HG03097 (cell line): ENCODE data around the gene SOX18.
A peak's percentile ranks its signal among the peaks of the same experiment; 100 is the strongest.

ENCODE experiments used
- ATAC-seq: cut with Tn5 transposase; IDR thresholded peaks from one replicate; pipeline ENCODE4 v1.9.1; 2021; ENCODE audit not compliant: unreplicated experiment, low FRiP score

SOX18 gene

DNA sequence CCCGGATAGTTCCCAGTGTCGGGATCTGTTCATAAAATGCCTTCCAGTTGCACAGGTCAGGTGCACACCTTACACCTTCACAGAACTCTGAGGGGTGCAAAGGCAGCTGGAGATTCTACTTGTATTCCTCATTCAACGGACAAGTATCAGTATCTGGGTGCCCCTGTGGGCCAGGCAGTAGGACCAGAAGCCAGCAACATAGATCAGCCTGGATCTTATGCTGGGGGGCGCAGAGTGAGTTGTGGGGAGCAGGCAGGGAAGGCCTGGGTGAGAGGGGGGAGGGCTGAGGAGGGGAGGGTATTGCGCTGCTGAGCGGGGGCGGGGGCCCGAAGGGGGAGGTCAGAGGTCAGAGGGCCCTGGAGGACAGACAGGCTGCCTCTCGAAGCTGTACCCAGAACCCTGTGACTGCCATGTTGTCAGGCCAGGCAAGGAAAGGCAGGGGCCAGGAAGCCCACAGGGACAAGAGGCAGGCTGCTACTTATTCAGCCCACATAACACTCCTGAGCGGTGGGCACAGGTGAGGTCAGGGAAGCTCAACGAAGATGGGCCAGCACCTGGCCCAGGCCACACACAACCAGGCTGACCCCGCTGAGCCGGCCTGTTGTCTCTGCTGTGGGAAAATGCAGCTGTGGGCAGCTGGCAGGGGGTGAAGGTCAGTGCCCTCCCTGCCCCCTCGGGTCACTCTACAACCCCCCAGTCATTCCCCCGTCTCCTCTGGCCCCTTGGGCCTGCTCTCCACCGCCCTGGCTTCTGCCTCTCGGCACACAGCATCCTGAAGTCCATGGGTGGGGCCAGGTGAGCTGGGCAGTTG is 31.6 kb upstream of the SOX18 start:
- no peak for ATAC-seq

DNA sequence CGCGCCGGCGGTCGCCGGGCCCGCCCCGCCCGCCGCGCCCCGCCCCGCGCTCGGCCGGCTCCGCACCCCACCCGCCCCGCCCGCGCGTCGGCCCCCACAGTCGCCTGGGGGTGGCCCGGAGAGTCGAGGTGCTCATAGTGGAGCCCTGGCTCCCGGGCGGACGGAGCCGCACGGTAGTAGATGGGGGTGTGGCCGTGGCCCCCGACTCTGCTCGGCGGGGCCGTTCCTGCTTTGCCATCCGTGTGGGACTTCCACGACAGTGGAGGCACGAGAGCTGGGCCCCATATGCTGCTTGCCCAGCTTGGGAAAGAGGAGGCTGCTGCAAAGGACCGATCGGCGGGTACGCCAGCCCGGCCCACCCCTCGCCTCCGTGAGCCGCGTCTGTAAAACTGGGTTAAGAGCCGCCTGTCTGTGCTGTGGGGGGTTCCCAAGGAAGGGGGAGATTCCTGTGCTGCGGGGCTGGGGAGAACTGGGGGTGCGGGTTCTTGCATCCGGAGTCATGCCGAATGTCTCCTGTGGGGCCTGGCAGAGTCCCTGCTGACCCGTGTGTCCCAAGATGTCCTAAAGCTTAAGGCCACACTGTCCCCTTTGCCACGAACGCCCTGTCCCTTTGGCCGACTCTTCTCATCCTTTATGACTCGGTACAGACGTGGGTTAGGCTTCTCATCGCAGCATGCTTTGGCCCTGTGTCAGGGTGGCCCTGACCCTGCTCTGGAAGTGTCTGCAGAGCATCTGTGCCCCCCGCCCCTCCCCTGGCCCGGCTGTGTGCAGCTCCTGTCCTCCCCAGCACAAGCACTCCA is 30.8 kb upstream of the SOX18 start, which contains the start of gene OPRL1:
Gene OPRL1, plus strand, starts transcription at position 70 of the 800 bp plus-strand sequence. CDS start 12,639 bp downstream, outside the sequence.
- no peak for ATAC-seq

DNA sequence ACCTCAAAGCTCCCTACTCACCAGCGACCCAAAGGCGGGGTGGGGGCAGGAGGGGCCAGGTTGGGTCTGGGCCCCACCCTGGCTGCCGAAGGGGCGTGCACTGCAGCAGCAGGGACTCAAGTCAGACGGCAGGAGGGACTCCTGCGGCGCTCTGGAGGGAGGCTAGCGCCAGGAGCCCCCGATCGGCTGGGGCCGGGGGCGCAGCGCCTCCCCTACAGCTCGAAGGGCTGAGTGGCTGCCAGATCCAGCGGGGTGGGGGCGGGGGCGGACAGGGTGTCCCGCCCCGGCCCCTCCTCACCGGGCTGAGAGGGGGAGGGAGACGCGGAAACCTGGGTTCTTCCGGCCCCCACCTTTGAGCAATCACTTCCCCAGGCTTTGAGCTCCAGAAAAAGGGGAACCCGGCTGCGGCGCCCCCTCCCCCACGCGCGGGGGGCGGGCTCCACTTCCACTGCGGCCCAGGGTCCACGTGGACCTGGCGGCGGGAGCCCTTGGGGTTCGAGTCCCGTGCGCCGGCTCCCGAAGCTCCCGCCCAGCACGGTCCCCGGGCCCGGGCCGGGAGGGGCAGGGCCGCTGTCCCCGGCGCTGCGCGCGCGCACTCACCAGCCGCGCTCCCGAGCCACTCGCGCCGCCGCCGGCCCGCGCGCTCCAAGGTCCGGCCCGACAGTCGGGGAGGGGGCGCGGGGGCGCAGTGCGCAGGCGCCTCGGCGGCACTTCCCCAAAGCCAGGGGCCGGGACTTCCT is 30.0 kb upstream of the SOX18 start, which contains the start of gene RGS19:
Gene RGS19, minus strand, starts transcription at position 246 of the 740 bp plus-strand sequence. CDS start 2,632 bp downstream, outside the sequence.
- ATAC-seq: peak; percentile 29

DNA sequence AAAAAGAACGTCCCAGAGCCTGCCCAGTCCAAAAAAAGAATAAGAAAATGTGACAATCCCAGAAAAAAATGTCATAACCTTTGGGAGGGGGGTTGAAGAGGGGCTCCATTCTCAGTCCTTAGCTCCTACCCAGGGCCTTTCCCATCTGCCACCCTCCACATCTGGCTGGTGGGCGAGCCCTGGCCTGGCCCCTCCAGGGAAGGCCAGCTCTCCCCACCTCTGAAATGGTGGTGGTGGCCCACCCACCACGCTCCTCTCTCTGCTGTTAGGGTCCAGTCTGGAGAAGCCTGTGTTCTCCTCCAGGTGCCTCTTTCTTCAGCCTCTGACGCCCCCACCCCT is 29.5 kb upstream of the SOX18 start:
- ATAC-seq: no peak

DNA sequence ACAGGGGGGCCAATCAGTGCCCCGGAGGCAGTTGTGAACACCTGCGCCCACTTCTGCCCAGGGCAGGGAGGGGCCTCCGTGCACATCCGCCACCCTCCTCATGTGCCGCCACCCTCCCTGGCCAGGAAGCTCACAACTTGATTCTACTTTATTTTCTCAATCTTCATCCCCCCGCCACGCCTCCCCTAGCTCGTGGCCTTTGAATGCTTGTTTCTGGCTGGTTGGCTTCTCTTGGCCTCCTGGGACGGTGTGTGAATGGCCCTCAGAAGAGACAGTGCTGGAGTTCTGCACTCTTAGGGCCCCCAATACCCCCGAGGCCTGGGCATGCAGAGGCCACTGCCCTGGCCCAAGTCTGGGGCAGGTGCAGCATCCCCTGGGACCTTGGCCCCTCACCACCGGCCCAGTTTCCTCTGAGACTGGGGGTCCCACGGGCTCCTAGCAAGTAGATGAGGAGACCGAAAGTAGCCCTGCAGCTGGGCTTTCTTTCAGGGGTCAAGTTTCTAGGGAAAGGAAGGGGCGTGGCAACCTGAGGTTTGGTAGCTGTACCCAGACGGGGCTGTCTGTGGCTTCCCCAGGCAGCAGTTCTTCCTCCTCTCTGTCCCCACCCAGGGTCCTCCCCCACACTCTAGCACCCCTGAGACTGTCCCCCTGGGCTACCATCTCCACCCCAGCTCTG is 28.6 kb upstream of the SOX18 start:
- ATAC-seq: no peak

DNA sequence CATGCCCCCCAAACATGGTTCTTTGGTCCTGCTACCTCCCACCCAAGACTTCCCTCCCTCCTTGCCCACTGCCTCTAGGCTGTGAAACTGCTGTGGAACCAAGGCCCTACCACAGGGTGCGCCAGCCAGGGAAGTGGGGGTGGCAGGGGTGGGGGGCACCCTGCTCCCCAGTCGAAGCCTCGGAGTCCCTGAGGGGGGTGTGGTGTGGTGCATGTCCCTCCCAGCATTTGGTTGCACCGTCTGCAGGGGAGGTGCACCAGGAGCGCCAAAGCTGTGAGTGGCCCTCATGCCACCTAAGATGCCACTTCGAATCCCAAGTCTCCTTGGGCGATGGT is 28.1 kb upstream of the SOX18 start:
- ATAC-seq: no peak

DNA sequence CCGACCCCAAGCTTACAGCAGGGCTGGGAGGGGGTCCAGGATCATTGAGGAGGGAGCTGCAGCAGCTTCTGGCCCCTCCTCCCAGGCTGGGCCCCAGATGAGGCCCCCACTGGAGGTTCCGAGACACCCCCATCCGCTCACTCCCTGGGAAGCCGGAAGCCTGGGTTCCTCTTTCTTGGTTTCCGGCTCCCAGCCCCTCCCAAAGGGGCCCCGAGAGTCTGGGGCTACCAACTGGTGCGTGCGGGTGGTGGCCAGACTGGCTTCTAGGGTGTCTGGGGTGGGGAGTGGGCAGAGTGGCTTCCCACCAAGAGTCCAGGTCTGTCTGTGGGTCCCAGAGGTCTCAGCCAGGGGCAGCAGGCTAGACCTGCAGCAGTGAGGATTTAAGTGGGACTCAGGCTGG is 27.7 kb upstream of the SOX18 start:
- no peak for ATAC-seq

DNA sequence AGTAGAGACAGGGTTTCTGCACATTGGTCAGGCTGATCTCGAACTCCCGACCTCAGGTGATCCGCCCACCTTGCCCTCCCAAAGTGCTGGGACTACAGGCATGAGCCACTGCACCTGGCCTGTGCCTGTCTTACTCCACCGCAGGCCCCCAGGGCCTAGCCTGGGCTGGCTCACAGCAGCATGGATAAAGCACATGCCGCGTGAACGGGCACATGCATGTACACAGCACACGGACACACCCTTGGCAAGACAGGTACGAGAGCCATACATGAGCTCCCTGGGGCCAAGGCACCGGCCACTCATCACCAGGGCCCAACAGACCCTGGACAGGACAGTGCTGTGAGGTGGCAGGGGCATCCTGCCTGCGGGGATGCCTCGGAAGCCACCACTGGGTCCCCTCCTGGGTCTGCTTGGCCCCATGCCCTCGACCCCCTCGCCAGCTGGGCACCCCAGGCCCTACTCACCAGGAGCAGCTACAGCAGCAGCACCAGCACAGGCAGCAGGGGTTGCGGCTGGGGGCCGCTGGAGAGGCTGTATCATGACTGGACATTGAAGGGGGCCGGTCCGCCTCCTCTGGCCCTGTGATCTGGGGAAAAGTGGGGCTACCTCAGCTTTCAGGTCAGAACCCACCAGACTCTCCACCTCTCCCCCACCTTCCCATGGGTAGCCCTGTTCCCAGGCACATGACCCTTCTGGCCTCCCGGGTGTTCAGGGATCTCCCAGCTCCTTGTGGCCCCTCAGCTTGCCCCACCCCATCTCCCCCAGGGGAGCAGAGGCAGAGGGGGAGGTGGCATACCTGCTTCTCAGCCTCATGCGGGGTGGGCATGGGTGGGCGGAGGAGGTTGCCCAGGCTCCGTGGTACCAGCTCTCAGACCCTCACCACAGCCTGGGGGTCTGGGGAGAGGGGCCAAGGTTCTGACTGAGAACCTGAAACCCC is 26.9 kb upstream of the SOX18 start:
- ATAC-seq: no peak

DNA sequence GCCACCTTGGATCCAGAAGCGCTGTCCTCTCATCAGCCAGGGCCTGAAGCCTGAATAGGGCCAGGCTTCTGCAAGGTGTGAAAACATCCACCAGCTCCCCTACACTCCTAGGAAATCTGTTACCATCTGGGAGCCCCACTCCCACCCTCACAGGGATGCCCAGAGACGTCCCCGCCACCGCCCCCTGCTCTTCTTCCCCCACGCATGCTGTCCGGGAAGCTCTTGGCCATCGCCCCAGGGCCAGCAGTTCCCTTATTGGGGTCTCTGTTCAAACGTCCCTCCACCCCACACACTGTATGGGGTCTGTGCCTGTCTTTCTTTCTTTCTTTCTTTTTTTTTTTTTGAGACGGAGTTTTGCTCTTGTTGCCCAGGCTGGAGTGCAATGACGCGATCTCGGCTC is 26.1 kb upstream of the SOX18 start:
- no peak for ATAC-seq

DNA sequence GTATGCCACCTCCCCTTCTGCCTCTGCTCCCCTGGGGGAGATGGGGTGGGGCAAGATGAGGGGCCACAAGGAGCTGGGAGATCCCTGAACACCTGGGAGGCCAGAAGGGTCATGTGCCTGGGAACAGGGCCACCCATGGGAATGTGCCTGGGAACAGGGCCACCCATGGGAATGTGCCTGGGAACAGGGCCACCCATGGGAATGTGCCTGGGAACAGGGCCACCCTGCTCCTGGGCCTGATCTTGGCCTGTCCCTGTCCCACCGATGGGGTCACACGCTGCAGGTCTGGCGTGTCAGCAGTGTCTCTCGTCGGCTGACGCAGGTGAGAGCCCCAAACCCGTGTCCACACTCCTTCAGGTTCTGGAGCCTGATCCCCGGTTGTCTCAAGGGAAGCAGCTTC is 25.5 kb upstream of the SOX18 start:
- ATAC-seq: no peak

DNA sequence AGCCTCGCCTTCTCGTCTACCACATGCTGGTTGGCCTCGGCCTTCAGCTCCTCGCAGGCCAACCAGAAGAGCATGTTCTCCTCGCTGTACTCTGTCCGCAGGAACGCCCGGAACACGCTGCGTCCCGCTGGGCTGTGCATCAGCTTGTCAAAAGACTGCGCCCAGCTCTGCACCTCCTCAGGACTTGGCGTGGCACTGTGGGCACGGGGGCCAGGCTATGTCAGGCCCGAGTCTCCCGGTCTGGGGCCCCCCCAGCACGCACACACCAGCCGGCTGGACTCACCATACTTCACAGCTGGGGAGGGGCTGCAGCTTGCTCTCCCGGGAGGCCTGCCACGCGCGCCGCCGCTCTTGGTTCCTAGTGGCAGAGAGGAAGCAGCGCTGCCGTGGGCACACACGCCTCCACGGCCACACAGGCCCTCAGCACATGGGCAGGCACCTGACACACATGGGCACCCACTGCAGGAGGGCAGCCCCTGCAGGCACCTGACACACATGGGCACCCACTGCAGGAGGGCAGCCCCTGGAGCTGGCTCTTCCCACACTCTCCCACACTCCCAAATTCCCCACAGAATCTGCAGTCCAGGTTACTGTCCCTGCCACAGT is 24.8 kb upstream of the SOX18 start:
- ATAC-seq: no peak

DNA sequence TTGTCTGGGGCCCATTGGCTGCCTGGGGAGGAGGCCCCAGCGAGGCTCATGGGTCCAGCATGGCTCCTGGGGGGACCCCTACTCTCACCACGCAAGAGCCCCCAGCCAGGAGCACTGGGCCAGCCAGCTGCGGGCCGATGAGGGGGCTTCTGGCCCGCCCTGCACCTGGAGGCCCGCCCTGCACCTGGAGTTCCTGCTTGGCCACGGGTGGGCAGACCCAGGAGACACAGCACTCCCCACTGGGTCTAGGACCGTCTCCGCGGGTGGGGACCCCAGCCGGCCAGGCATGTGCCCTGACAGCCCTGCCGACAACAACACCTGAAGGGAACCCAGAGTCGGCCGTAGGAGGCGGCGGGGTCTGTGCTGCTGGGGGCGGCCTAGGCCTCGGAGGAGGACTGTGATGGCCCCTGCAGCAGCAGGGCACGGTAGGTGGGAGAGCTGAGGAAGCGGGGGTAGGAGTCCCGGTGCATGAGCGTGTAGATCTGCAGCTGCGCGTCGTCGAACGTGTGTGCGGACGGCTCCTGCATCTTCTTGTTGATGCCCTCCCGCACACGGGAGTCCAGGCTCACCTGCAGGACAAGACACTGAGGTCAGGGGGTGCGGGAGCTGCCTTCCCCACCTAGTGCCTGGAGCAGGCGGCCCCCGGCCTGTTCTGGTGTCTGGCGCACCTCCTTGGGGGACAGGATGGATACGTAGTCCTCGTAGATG is 24.2 kb upstream of the SOX18 start:
- ATAC-seq: no peak

DNA sequence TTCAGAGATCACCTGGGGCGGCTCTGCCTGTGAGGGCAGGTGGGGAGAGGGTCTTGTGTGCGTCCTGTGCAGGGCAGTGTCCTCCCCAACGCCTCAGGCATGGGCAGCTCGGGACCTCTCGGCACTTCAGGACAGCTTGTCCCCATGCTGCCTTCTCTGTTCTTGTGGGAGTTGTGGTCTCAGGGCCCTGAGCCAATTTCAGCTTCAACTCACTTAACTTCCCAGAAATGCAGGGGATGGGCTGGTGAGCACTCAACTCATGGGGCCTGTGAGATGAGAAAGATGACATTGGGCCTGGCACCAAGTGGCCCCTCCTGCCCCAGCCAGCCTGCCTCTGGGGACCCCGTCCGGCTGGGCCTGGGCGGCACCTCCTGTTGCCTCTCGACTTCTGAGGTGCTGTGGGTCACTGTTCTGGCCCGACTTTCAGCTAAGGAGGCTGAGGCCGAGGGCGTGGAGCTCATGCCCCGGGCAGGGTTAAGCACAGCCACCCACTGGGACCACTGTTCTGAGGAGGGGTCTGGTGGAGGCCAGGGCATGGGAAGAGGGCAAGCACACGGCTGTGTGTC is 23.1 kb upstream of the SOX18 start:
- no peak for ATAC-seq

DNA sequence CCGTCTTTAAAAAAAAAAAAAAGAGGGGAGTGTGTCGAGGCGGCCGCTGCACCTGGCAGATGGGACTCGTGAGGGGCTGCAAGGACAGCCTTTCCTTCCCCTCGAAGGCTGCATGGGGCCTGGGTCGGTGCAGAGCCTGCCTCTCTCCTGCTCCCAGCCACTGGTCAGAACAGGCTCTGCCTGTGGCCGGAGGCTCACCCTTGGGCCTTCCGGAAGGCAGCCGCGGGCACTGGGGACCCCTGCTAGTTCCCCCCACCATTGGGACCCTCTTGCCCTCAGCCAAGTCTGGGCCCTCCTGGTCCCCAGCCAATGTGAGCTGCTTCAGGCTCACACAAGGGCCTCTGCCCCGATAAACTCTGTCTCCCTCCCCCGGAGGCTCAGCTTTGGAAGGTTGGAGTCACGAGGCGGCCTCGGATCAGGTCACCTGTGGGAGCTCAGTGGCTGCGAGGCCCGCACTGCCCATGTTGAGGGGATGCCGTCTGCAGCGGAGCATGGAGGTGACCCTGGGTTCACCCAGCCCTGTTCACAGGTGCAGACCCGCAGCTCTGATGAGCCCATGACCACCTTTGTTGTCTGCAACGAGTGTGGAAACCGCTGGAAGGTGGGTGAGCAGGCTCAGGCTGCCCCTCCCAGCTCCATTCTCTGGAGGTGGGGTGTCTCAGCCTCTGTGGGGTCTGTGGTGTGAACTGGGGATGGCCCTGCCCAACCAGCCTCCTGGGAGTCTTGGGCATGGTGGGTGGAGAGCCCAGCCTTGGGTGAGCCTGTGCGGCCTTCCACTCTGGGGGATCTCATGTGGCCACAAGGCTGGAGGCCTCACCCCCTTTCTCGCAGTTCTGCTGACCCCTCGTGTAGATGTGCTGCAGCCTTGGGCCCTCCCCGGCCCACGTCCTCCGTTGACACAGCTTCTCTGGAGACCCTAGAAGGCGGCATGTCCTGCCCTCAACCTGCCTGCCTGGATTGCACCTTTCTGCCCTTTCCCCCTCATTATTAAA is 22.2 kb upstream of the SOX18 start:
- no peak for ATAC-seq

DNA sequence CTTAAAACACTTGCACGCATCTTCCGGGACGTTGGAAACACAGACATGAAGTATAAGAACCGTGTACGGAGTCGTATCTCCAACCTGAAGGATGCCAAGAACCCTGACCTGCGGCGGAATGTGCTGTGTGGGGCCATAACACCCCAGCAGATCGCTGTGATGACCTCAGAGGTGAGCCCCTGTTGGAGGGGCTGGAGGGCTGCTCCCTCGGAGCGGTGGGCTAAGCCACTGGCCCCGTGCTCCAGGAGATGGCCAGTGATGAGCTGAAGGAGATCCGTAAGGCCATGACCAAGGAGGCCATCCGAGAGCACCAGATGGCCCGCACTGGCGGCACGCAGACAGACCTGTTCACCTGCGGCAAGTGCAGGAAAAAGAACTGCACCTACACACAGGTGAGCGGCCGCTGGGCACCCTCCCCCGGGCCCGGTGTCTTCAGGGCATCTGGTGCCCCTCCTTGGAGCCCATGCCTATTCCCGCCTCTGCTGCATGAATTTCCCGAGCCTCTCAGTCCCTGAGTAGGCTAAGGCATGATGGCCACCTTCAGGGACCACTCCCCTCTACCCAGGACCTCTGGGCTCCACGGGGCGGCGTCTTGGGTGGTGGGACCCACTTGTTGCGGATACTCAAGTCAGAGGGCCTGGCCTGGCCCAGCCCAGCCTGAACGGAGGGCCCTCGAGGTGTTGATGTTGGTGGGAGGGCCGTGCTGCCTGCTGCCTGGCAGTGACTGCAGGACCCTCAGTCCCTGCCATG is 21.0 kb upstream of the SOX18 start:
- no peak for ATAC-seq

DNA sequence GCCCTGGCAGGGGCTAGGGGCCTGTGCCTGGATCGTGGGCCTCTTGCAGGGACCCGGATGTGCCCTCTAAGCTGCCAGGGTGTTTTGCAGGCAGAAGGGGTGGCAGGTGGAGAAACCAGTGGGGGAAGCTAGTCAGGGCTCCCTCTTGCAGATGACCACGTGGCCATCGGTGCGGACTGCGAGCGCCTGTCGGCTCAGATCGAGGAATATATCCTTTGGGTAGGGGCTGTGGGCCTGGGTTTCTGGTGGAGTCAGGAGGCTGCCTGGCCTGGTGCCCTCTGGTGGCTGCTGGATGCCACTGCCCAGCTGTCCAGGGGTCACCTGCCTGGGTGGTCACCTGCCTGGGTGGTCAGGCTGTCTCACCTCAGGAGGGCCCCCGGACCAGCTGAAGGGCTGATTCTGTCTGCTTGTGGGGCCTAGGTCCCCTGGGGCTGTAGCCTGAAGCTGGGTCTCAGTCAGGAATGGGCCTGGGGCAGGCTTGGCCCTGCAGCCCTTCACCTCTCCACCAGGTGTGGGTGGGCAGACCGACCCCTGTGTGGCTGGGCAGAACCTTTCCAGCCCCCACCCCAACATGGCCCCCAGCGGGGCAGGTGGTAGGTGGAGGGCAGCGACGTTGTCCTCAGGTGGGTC is 20.3 kb upstream of the SOX18 start:
- ATAC-seq: no peak
